Measurements from ENCODE around the gene ATXN1. TPM values are rescaled to one million over a fixed set of nuclear protein-coding genes. Genes with fewer than 3 reads are reported as not detected.

Gene ATXN1
- total and polyA plus RNA-seq, 2 of the 8 experiments (the other 6 are each of a cell fraction or from before 2014, with no cell fraction given) = 1.6 to 4.0 TPM

DNA sequence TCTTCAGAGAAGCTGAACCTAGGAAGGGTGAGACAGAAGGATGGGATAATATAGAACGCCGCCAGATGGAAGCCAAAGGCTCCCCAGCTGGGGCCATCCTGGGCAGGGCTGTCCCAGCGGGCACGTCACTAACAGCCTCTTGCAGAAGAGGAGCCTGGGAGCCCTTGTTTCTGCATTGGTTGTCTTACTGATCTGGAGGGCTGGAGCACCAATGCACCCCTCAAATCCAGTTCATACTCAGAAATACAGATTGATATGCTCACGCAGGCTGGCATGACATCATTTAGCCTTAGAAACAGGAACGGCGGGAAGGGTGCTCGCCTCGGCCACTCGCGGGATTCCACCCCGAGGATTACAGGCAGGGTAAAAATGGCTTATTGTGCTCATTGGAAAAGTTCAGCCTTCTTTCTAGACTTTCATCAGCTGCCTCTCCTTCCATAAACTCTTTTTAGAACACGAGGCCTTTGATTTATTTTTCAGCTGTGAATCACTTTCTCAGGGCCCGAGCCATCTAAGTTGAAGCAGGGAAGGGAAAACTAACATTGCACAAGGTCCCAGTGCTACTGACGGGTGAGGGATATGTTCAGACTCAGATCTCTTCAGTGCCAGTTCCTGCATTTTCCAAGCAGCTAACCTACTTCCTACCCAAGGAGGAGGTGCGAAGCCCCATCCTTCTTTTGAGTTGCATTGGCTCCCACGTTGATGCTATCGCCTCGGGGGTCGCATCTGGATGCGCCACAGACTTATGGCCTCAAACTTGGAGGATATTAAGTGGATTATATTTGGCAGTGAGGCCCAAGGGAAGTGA, 440.5 kb downstream of the ATXN1 start:
- Histone ChIP-seq H3K9me3 (ENCODE audit: insufficient read depth in 2 of 2, low read depth in 1 of 2, low read length in 1 of 2) (no peaks in the 10 kb centered on the region), H3K4me1 (replicated peaks in 1 of 4; ENCODE audit: control insufficient read depth in 3 of 4, insufficient read depth in 4 of 4, low read length in 3 of 4) (peaks cover 6 to 14% (median 12%) of the 10 kb centered on the region in 4 experiments), H3K4ac (replicated peaks; ENCODE audit: insufficient read length, low read depth, low read length) (no peak overlapping the region), H3K4me2 (ENCODE audit: insufficient read depth in 1 of 2, low read depth in 2 of 2, low read length in 2 of 2) (no peak overlapping the region), H3K23me2 (ENCODE audit: low read depth, low read length) (no peaks in the 10 kb centered on the region; the same call in 1 of the 2 replicates), H2BK5ac (ENCODE audit: low read depth, low read length) (no peak overlapping the region), H3K4me3 (ENCODE audit: extremely low read depth in 1 of 4, insufficient read depth in 2 of 4, low read depth in 3 of 4, low read length in 4 of 4) (no peak overlapping the region), H3K27ac (ENCODE audit: low read depth, low read length) (no peak overlapping the region), H4K5ac (ENCODE audit: insufficient read length, low read depth, low read length) (no peak overlapping the region), H3K9ac (replicated peaks in 1 of 4; ENCODE audit: extremely low read depth in 1 of 4, low read depth in 3 of 4, low read length in 3 of 4) (no peak overlapping the region), H2BK20ac (ENCODE audit: low read length) (no peak overlapping the region), H3K56ac (replicated peaks; ENCODE audit: insufficient read length, low read depth, low read length) (no peak overlapping the region), H3K79me2 (ENCODE audit: control insufficient read depth in 1 of 2, insufficient read depth in 2 of 2, low read length in 2 of 2) (no peaks in the 10 kb centered on the region), H3K27me3 (replicated peaks in 1 of 4; ENCODE audit: control insufficient read depth in 3 of 4, extremely low read depth in 1 of 4, insufficient read depth in 3 of 4, low read length in 3 of 4) (no peaks in the 10 kb centered on the region), H3K36me3 (ENCODE audit: control insufficient read depth in 2 of 4, insufficient read depth in 4 of 4, low read length in 3 of 4) (no peaks in the 10 kb centered on the region), H4K20me1 (replicated peaks in 1 of 2; ENCODE audit: control insufficient read depth in 1 of 2, insufficient read depth in 2 of 2, low read length in 2 of 2) (no peaks in the 10 kb centered on the region), H2BK15ac (ENCODE audit: low read length) (no peak overlapping the region), H2BK12ac (ENCODE audit: low read depth, low read length) (peak overlapping the region; percentile 3; the same call in 1 of the 2 replicates), H3K14ac (ENCODE audit: insufficient read length) (no peak overlapping the region), H2BK120ac (replicated peaks; ENCODE audit: low read depth, low read length) (no peak overlapping the region), H3K79me1 (ENCODE audit: low read depth, low read length) (no peaks in the 10 kb centered on the region; the same call in 1 of the 2 replicates), H3K18ac (ENCODE audit: extremely low read depth, low read length) (no peak overlapping the region), H4K91ac (replicated peaks; ENCODE audit: insufficient read length, low read length) (no peak overlapping the region), H3K23ac (ENCODE audit: insufficient read length) (no peak overlapping the region), H4K8ac (ENCODE audit: extremely low read depth, insufficient read depth, low read length) (no peak overlapping the region), H2AK5ac (ENCODE audit: low read depth, low read length) (no peak overlapping the region), H2AFZ (ENCODE audit: low read length) (no peak overlapping the region)
- CTCF ChIA-PET (ENCODE audit: partially characterized antibody) = interaction anchor here (1.0 to 2.9 kb wide), 4 partner anchors 10 to 44 kb away, joined by 4 to 10 read pairs (median 10); no protein-coding TSS in a partner anchor
- DNase-seq (ENCODE audit: low read depth in 1 of 2, low spot score in 2 of 2) = no peak
- no peak for TF ChIP-seq TAF1 (IDR thresholded peaks at IDR 0.05; ENCODE audit: low read depth, low read length)
- no peak for TF ChIP-seq TAF7 (optimal IDR thresholded peaks at IDR 0.05; ENCODE audit: borderline replicate concordance, low read depth, low read length)
- TF ChIP-seq POLR2A (IDR thresholded peaks at IDR 0.05; ENCODE audit: control extremely low read depth in 1 of 2, low read depth in 2 of 2, low read length in 2 of 2) = no peak
- no peak for TF ChIP-seq RFX5 (IDR thresholded peaks at IDR 0.05; ENCODE audit: borderline replicate concordance, low read depth, low read length)
- no peak for TF ChIP-seq JUN (IDR thresholded peaks at IDR 0.05; ENCODE audit: low read depth, low read length)
- TF ChIP-seq BACH1 (IDR thresholded peaks at IDR 0.05; ENCODE audit: low read length) = no peak
- TF ChIP-seq TCF12 (IDR thresholded peaks at IDR 0.05; ENCODE audit: low read depth, low read length) = no peak
- TF ChIP-seq HDAC6 (IDR thresholded peaks at IDR 0.05; ENCODE audit: low read depth, low read length) = no peak
- no peak for TF ChIP-seq SP4 (IDR thresholded peaks at IDR 0.05; ENCODE audit: low read length)
- no peak for TF ChIP-seq SIX5 (IDR thresholded peaks at IDR 0.05; ENCODE audit: low read depth, low read length)
- no peak for TF ChIP-seq SAP30 (IDR thresholded peaks at IDR 0.05; ENCODE audit: insufficient read depth, insufficient replicate concordance, low read length)
- 93% methylated on average over 21 of the region's 21 CpGs; no CpG with 5 or more reads in 1 of the 2 experiments for WGBS, 2 experiments (ENCODE audit: extremely low coverage in 1 of 2, insufficient coverage in 1 of 2, insufficient read length in 1 of 2, insufficient replicate concordance in 2 of 2, low coverage in 1 of 2, low lambda C conversion rate in 2 of 2, missing lambda C conversion rate in 1 of 2)
- POLR2A ChIA-PET (ENCODE audit: partially characterized antibody) = no interaction called here
- FAIRE-seq = no peak
